ENCODE measurements around the gene SUGCT.

- TF ChIP-seq YY1 (IDR thresholded peaks at IDR 0.05; ENCODE audit: insufficient read depth, insufficient read length) = no peak
- TF ChIP-seq SUZ12 (IDR thresholded peaks at IDR 0.05; ENCODE audit: extremely low read depth, insufficient read depth, insufficient read length) = no peak
These were observed 569.4 kb downstream of the SUGCT start for GRCh38 chr7:40704172-40704571.
